Suppressor macrophage treated with lipopolysaccharide for 4 hours (primary cell): ENCODE measurements around the gene ZDHHC22.

Experiments
- DNase-seq: peaks from one replicate; pipeline ENCODE4 v3.0.0-alpha.2; 2020

ZDHHC22 gene

DNA sequence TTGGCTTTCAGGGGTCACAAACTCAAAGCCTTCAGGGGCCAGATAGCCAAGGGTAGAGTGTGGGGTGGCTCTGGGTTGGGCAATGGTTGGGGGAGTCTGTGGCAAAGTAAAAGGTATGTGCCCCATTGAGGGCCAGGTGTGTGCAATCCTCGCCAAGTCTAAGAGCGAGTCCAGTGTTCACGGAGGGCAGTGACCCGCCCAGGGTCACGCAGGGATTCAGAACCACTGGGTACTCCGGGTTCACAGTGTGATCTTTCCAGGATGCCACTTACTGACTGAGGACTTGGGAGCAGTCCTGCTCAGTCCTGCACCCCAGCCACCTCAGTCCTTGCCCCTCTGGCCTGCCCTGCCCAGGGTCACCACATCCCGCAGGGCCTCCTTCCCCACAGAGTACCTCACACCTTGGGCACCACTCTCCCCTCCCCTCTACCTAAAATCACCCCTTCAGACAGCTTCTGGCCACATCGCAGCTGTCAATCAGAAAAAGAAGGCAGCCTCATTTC, 15.7 kb downstream of the ZDHHC22 start:
- no peak for DNase-seq

DNA sequence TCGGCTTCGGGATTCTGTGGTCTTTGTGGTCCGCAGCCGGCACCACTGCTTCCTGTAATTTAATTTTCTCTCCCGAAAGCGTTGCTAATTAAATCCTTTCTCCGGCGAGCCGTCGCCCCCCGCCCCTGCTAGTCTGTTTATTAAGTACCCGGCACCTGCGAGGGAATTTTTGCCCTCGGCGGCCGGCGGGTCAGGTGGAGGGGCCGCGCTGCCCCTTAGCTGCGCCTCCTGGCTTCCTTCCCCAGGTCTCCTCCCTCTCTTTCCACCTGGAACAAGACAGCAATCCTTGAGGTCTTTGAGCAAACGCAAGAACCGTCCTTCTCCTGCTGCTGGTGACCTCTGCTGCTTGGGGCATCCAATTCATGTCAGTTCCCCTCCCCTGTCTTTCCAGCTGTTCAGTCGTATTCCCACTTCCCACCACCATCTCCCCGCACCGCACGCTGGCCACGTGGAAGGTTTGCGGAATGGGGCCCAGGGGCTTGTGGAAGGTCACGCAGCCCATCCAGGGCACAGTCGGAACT, 16.2 kb downstream of the ZDHHC22 start:
- no peak for DNase-seq

DNA sequence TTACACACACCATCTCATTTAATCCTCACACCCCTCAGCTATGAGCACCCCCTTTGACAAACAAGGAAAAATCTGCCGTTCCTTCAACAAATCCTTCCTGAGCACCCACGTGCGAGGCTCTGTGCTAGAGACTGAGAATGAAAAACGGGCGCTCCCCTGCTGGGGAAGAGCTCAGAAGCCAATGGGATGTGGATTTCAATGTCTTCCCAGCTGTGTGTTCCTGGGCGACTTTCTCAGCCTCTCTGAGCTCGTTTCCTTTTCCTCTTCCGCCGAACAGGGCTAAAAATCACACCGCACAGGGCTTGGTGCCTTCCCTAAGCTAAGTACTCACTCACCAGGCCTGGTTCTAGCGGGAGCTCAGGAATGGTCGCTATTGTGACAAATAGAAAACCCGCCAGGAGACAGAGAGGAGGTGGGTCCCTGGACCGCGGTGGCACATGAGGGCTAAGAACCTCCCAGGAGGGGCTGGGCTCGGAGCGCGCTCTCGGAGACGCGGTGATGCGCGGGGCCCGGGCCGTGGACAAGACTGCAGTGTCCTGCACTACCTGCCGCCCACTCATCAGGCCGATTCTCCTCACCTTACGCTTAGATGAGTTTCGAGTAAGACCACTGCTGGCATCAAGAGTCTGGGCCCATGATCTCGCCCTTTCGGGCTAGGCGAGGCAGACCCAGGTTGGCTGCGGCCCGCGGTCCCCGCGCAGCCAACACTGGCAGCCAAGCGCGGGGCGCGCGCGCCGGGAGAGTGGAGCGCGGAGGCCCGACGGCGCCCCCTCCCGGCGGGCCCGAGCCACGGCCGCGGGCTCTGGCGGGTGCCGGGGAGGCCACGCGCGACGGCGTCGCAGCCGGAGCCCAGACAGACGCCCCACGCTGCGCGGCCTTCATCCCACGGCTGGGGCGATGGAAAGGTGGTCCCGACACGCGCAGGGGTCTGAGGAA, 17.0 kb downstream of the ZDHHC22 start:
- peak; percentile 76 for DNase-seq

DNA sequence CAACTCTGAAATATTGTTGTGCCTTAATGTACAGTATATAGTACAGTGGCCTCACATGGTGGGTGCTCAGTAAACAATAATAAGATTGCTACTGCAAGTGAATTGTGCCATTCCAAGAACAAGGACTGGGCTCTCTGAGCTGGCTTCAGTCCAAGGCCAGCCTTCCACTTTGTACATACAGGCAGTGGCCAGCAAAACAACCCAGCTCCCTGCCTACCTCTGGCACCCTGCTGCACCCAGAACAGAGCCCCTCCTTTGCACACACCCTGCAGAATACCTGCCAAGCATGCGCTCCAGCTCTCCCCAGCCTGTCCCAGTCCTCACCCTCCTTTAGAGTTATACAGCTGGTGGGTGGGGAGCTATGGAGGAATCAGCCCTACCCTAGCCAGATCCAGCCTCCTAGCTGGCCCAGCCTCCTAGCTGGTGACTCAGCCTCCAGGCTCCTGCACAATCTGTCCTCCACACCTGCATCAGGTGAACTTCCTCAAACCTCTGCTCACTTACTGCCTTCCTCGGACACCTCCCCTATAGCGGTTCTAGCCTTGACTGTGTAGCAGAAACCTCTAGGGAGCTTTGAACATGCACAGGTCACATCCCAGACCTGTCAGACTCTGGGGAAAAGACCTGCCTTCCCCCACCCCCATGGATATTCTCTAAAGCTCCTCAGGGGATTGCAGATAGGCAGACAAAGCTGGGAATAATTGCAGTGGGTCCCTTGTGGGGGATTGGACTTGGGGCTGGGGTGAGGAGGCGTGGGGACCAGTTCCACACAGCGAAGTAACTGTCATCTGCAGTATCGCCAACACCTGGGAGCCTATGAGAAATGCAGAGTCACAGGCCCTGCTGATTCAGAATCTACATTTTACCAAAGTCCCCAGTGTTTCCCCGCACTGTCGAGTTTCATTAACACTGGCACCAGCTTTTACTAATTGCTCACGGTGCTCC, 17.9 kb downstream of the ZDHHC22 start:
- no peak for DNase-seq

GRCh38 chr14:77122526-77123125, 19.0 kb downstream of the ZDHHC22 start:
- no peak for DNase-seq

GRCh38 chr14:77120771-77121743, 20.5 kb downstream of the ZDHHC22 start:
- peak; percentile 67 for DNase-seq

- no peak for DNase-seq
Observed at GRCh38 chr14:77119851-77120250, 21.7 kb downstream of the ZDHHC22 start.

DNA sequence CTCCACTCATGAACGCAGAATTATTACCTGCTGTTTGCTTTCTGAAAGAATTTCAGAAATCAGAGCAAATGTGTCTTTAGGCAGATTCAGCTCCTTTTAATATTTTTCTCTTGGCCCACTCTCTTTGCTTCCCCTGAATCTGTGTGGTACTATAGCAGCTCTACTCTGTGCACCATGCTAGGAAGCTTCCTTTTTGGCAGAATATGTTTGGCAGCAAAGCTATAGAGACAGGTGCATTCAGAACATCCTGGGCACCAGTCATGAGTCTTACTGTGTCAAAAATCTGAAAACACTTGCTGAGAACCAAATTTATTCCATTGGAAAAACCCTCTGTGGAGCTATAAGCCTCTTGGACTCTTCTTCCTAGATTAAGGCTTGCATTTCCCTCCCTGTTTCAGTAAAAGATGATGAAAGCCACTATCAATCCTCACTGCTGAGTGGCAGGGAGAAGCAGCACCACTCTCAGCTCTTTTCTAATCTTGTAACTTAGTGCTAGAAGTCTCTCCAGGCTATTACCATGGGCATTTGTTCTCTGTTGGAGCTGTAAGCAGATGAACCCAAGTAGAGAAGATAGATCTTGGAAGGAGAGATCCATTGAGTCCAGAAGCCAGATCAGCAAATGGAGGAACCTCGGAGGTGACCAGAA, 25.3 kb downstream of the ZDHHC22 start:
- no peak for DNase-seq

DNA sequence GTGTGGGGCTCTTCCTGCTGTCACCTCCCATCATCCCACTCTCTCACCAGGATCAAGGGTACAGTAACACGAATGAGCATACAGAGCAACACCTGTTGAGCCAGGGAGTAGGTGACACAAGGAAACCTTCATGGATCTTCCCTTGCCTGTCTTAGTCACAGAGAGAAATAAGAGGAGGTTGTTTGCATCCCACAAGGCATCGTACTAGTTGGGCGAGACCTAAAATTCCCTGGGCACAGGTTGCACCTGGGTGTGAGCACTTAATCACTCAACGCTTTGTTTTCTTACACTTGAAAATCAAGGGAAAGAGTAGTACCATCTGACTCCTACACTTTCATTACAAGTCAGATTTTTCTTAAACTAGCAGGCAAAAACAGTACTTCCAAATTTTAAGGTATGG, 27.0 kb downstream of the ZDHHC22 start:
- DNase-seq: no peak

DNA sequence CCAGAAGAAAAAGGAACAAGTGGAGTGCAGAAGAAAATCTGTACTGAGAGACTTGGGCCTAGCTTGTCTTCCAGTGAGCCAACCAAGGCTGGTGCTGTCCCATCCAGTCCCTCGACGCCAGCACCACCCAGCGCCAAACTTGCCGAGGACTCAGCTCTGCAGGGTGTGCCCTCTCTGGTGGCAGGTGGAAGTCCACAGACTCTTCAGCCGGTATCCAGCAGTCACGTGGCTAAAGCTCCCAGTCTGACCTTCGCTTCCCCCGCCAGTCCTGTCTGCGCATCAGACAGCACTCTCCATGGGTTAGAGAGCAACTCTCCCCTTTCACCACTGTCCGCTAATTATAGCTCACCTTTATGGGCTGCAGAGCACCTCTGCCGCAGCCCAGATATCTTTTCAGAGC, 27.9 kb downstream of the ZDHHC22 start:
- DNase-seq: no peak

GRCh38 chr14:77111021-77111420, 30.6 kb downstream of the ZDHHC22 start:
- DNase-seq: no peak

DNA sequence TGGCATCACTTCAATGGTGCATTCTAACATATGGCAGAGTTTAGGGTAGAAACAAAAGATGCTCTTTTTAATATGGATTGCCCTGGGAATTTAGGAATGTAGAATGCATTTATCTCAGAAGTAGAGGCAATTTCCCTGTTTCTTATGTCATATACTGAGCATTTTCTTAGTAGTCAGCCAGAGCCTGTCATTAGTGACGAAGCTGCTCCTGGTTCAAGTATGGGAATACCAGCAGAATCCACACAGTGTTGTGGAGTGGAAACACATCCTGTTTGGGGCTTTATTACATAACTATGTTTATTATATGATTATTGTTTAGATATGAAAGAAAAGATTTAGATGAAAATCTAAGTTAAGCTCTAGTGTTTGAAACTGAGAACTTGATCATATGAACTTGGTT, 31.3 kb downstream of the ZDHHC22 start:
- DNase-seq: no peak

DNA sequence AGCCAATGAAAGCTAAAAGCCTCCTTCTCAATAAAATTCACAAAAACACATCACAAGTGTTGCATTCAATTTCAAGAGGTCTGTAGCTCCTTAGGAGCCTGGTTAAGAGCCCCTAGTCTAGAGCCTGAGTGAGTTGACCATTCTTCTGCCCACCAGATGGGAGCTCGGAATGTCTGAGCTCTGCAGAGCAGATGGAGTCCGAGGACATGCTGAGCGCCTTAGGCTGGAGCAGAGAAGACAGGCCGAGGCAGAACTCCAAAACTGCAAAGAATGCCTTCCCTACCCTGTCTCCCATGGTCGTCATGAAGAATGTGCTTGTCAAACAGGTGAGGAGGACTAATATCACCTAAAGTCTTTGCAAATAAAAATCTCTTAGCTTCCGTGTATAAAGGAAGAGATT, 31.9 kb downstream of the ZDHHC22 start:
- DNase-seq: no peak

GRCh38 chr14:77108753-77109152, 32.8 kb downstream of the ZDHHC22 start:
- DNase-seq: no peak

DNA sequence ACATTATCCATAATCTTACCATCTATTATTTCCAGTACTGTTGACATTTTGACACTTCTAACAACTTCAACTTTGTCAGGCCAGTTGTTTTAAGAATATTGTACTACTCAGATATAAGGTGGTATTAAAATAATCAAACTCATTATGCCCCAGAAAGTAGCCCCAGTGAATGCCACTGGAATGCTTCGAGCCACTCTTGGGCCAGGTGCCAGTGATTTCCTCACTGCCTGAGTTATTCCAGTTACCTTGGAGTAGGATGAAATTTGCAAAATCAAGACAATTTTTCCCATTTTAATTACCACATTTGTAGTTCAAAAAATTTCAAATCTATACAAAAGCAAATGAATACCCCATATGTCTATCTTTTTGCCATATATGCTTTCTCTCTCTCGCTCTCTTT, 34.4 kb downstream of the ZDHHC22 start:
- no peak for DNase-seq

DNA sequence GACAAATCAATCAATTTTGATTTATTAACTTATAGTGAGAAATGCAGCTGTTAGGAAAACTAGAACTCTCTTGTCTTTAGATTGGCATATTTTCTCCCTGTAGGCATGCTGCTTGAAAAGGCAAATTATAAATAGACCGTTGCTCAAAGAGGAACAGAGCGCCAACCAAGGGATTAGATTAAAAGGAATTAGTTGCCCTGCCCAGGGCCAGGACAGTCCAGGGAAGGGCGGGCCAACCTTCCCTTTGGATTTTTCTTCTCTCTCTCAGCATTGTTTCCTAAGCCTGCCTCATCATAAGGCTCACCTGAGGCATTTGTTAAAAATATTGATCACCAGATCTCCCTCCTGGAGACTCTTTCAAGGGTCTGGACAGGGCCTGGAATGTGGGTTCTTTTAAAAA, 34.9 kb downstream of the ZDHHC22 start:
- no peak for DNase-seq

- DNase-seq: no peak
Observed at GRCh38 chr14:77105145-77105939, 36.2 kb downstream of the ZDHHC22 start.

GRCh38 chr14:77104393-77104792, 37.2 kb downstream of the ZDHHC22 start:
- no peak for DNase-seq

DNA sequence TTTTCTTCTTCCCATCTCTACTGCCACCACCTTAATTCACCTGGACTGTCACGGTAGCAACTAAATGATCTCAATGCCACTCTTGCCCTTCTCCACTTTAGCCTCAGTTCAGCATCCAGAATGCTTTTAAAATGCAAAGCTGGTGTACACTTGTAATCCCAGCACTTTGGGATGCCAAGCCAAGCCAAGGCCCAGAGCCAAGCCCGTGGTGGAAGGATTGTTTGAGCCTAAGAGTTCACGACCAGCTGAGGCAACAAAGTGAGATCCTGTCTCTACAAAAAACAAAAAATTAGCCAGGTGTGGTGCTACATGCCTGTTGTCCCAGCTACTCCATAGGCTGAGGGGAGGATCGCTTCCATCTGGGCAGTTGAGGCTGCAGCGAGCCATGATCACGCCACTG, 37.6 kb downstream of the ZDHHC22 start:
- no peak for DNase-seq

GRCh38 chr14:77103475-77103874, 38.1 kb downstream of the ZDHHC22 start:
- DNase-seq: no peak
